ENCODE data around the gene PHETA1. TPM values are rescaled to one million over a fixed set of nuclear protein-coding genes. Genes with fewer than 3 reads are reported as not detected.
A peak's percentile ranks its signal among the peaks of the same experiment; 100 is the strongest.

The PHETA1 gene
- total and polyA plus RNA-seq, 2 of the 13 experiments (the other 11 are each of a cell fraction or from before 2014, with no cell fraction given): 11.3 to 20.8 TPM

- no peak for TF ChIP-seq HIVEP1 (CRISPR knock-in tag; IDR thresholded peaks at IDR 0.05)
- no peak for TF ChIP-seq PHB2 (IDR thresholded peaks at IDR 0.05; ENCODE audit: partially characterized antibody)
- TF ChIP-seq SNRNP70 (IDR thresholded peaks at IDR 0.05; ENCODE audit: low read depth, low read length): no peak
- TF ChIP-seq PHF8 (CRISPR knock-in tag; IDR thresholded peaks at IDR 0.05): peak; percentile 78
- no peak for TF ChIP-seq JUN (CRISPR knock-in tag; IDR thresholded peaks at IDR 0.05)
- TF ChIP-seq FOXM1 (CRISPR knock-in tag; IDR thresholded peaks at IDR 0.05): no peak; the same call in 1 of the 2 replicates
- no peak for TF ChIP-seq GZF1 (CRISPR knock-in tag; IDR thresholded peaks at IDR 0.05)
- TF ChIP-seq MIXL1 (CRISPR knock-in tag; IDR thresholded peaks at IDR 0.05): no peak
- TF ChIP-seq CENPX (CRISPR knock-in tag; IDR thresholded peaks at IDR 0.05): no peak
- TF ChIP-seq FOXC1 (CRISPR knock-in tag; IDR thresholded peaks at IDR 0.05; ENCODE audit: borderline replicate concordance): no peak
- TF ChIP-seq SOX5 (CRISPR knock-in tag; IDR thresholded peaks at IDR 0.05; ENCODE audit: borderline replicate concordance): no peak; the same call in 1 of the 2 replicates
- no peak for TF ChIP-seq PAF1 (CRISPR knock-in tag; IDR thresholded peaks at IDR 0.05)
- no peak for TF ChIP-seq ZNF629 (CRISPR knock-in tag; conservative IDR thresholded peaks at IDR 0.05)
- TF ChIP-seq ZNF790 (CRISPR knock-in tag; IDR thresholded peaks at IDR 0.05; ENCODE audit: borderline replicate concordance): peak; percentile 59; the same call in 1 of the 2 replicates
- no peak for TF ChIP-seq ZNF292 (CRISPR knock-in tag; IDR thresholded peaks at IDR 0.05; ENCODE audit: borderline replicate concordance, low read depth)
- TF ChIP-seq ZNF749 (CRISPR knock-in tag; IDR thresholded peaks at IDR 0.05; ENCODE audit: borderline replicate concordance): peak; percentile 60; the same call in 1 of the 2 replicates
- peak; percentile 61; the same call in 1 of the 2 replicates for TF ChIP-seq POGK (CRISPR knock-in tag; conservative IDR thresholded peaks at IDR 0.05)
- TF ChIP-seq PCBP2 (optimal IDR thresholded peaks at IDR 0.05; ENCODE audit: low read depth, low read length, poor library complexity, severe bottlenecking): no peak
- TF ChIP-seq RXRB (CRISPR knock-in tag; IDR thresholded peaks at IDR 0.05; ENCODE audit: borderline replicate concordance): no peak
- no peak for TF ChIP-seq KLF13 (CRISPR knock-in tag; IDR thresholded peaks at IDR 0.05)
- TF ChIP-seq ZNF264 (CRISPR knock-in tag; IDR thresholded peaks at IDR 0.05): no peak; the same call in 1 of the 2 replicates
- peak; percentile 47; the same call in 1 of the 2 replicates for TF ChIP-seq GMEB1 (CRISPR knock-in tag; IDR thresholded peaks at IDR 0.05; ENCODE audit: borderline replicate concordance)
- TF ChIP-seq KMT2B (CRISPR knock-in tag; IDR thresholded peaks at IDR 0.05): no peak
- TF ChIP-seq ZKSCAN1 (IDR thresholded peaks at IDR 0.05; ENCODE audit: low read length): no peak
- TF ChIP-seq GATA4 (IDR thresholded peaks at IDR 0.05; ENCODE audit: borderline replicate concordance, low read depth): 0 out of 2 replicates have a peak, but pooled peaks have one; percentile 39
- peak; percentile 75; the same call in 1 of the 2 replicates for TF ChIP-seq ZBTB38 (CRISPR knock-in tag; IDR thresholded peaks at IDR 0.05)
- TF ChIP-seq SOX6 (IDR thresholded peaks at IDR 0.05): no peak
- no peak for TF ChIP-seq SOX6 (CRISPR knock-in tag; IDR thresholded peaks at IDR 0.05)
- TF ChIP-seq ZSCAN9 (CRISPR knock-in tag; IDR thresholded peaks at IDR 0.05; ENCODE audit: borderline replicate concordance): no peak
Observed at GRCh38 chr12:111368788-111369495, at the start of gene PHETA1 (continued).
